Suprapubic skin (tissue), 3 donors: Measurements from ENCODE around the gene ALG14.

Experiments
- CTCF ChIP-seq, 2 donors: fragments of 200-600 bp in 1 of 2; fragments of 450-650 bp in 1 of 2; sonication (generic) in 1 of 2; IDR thresholded peaks; one replicate each; pipeline ENCODE4 v1.5.1; 2016 to 2019; ENCODE audit warnings: antibody characterized with exemption in 2 of 2, mild to moderate bottlenecking in 1 of 2, moderate library complexity in 1 of 2
- EP300 ChIP-seq: sonication (generic); formaldehyde crosslinking; IDR thresholded peaks from one replicate; pipeline ENCODE4 v1.6.1; 2017; ENCODE audit warnings: antibody characterized with exemption

GRCh38 chr1:95042286-95042685 is 30.5 kb downstream of the ALG14 start:
- TF ChIP-seq CTCF (IDR thresholded peaks at IDR 0.05) (no peak), EP300 (no peak)
